GM18498 (cell line): Measurements from ENCODE around the gene EMCN.
"Not testable (repeated sequence)": the region's sequence is repeated elsewhere in the genome, so short reads cannot be mapped to it uniquely, and the experiment has no call there.

ENCODE experiments used
- ATAC-seq: cut with Tn5 transposase; IDR thresholded peaks from one replicate; pipeline ENCODE4 v1.9.1; 2021; ENCODE audit warnings: mild to moderate bottlenecking, moderate library complexity; ENCODE audit not compliant: unreplicated experiment

EMCN gene

DNA sequence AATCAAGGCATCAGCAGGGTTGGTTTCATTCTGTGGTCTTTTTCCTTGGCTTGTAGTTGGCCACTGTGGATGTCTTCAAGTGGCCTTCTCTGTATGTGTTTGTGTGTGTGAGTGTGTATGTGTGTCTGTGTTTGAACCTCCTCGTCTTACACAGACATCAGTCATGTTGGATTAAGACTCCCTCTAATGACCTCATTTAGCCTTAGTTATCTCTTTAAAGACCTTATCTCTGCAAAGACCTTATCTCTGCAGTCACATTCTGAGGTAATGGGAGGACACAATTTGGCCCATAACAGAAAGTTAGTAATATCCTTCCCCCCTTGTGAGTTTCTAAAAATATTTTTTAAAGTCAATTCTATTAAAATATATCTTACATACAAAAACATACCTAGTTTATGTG is 126.7 kb downstream of the EMCN start:
- no peak for ATAC-seq

DNA sequence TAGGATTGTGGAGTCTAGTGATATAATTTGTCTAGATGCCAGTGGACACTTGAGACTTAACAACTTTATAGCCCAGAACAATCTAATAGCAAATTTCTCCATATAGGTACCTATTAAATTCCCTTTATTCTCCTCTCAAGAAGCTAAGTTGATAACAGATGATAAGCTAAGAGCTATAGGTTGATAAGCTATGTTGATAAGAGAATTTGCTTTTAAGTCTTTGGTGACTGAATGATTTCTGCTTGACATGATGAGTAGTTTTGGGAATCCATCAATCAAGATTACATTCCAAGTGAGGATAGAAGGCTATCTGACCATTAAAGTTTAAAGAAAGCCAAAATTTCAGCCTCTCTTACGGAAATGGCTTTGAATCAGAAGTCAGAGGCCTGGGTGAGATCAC is 131.6 kb downstream of the EMCN start:
- ATAC-seq, result no peak

DNA sequence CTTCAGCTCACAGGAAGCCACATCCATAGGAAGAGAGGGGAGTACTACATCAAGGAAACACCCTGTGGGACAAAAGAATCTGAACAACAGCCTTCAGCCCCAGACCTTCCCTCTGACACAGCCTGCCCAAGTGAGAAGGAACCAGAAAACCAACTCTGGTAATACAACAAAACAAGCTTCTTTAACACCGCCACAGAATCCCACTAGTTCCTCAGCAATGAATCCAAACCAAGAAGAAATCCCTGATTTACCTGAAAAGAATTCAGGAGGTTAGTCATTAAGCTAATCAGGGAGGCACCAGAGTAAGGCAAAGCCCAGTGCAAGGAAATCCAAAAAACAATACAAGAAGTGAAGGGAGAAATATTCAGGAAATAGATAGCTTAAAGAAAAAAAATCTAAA is 137.4 kb downstream of the EMCN start:
- not testable (repeated sequence) for ATAC-seq

DNA sequence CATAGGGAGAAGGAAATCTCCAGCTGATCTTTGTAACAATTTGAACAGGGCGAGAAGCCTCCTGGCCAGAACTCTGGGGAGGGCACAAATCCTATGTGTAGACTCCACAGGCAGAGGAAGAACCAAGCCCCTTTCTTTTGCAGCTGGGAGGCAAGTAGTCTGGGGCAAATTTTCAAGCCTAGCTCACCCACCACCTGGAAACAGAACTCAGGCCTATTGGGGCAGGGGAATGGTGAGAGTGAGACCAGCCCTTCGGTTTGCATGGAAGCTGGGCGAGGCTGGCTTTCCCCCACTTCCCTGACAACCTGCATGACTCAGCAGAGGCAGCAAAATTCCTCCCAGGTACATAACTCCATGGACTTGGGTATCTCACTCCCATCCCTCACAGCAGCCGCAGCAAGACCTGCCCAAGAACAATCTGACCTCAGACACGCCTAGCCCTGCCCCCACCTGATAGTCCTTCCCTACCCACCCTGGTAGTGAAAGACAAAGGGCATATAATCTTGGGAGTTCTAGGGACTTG is 138.2 kb downstream of the EMCN start:
- no peak for ATAC-seq

DNA sequence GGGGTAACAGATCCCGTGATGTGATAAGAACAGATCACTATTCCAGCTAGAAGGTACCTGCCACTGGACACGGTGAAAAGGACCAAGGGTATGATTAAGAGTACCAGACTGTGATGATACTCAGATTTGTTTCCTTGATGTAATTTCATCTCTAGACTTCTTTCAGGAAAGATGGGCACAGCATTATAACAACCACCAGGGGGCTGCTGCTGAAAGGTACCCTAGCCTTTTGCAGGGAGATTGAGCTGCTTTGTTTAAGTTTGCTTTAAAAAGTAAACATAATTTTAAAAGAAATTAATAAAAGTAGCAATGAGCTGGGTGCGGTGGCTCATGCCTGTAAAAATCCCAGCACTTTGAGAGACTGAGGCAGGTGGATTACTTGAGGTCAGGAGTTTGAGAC is 145.4 kb downstream of the EMCN start:
- no peak for ATAC-seq

DNA sequence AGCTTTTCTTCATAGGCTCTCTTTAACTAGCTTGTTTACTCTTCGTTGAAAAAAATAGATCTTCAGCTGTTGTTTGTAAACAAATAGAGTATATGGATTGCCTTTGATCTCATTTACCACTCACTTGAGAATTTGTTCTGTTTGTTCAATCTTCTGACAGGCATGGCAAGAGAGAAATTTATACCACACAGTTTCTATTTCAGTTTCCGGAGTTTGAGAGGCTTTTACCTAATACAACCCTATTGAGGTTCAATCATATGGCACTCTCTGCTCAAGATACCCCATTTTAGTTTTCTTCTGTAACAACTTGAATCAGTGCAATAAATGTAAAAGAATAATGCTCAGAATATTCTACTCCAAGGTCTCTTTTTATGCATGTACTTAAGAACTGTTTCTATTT is 148.0 kb downstream of the EMCN start:
- ATAC-seq, result no peak

DNA sequence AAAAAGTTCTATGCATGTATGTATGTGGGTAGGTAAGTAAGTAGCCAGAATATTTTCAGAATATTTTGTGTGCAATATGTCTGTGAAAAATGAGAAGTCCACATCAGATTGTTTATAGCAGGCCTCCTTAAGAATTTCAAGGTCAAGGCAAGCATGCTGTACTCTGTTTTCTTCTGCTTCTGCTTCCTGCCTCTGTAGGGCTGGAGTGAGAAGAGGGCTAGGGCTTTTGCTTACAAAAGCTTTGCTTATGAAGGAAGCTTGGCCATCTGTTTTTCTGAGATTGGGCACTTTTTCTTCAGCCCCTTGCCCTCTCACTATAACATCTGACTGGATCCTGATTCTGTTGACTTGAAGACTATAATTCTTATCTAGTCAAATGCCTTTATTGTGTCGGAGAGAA is 150.4 kb downstream of the EMCN start:
- no peak for ATAC-seq

DNA sequence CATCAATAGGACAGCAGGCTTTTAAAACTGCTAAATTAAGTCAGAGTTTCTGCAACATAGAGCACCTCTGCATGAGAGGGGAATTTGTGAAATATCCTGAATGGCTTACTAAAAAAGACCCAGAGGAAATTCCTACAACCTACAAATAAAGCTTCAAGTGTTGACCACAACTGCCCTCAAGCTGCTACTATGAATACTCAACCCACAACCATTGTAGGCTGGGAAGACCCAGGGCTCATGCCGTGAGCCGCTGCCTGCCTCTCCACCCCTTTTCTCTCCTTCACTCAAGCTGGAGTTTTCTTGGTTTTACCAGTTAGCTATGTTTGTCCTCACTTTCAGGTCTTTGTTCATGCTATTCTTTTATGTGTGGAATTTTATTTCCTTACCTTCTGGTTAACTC is 151.6 kb downstream of the EMCN start:
- ATAC-seq, result no peak

DNA sequence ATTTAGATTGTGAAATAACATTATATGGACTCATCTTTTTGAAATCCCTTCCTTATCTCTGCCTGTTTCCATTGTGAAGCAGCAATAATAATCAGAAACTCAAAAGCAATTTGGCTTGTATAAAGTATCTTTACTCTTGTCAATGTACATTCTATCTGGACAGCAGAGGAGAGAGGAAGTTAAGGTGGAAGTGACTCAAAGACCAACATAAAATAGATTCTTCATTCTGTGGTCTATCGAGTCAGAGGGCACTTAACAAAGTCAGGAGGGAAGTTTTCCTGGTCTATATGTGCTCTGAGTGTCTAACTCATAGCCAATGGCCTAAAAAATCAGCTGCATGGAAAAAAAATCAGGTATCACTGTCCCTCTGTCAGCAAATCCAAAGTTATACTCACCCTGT is 155.5 kb downstream of the EMCN start:
- no peak for ATAC-seq

DNA sequence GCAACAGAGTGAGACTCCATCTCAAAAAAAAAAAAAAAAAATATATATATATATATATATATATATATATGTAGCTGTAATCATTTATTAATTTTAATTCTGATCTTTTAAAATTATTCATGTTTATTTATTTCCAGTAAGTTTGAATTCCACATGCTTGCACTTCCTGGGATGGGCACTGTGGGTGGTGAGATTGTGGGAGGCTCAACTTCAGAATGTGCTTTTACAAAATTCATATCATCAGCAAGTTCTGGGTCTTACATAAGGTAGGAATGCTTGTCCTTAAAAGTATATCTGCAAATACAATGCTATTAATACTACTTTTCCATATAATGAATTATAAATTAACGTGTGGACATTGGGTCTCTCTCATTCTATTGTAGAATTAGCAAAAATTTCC is 156.5 kb downstream of the EMCN start:
- no peak for ATAC-seq

DNA sequence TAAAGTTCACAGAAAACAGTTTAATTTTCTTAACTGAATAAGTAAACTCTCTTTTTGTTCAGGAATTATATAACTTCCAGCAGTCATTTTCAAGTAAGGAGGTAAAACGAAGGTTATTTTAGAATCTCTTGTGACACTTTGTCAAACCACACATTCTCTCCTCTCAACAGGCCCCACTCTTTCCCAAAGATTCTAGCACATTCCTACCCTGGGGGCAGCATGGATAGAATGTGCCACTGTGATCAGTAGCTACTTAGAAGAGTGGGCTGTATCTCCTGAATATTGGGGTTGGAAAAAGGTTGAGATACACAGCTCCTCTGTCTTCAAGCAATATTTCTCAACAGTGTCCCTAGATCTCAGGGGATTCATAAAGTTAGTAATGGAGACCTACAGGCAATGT is 157.6 kb downstream of the EMCN start:
- ATAC-seq, result no peak

DNA sequence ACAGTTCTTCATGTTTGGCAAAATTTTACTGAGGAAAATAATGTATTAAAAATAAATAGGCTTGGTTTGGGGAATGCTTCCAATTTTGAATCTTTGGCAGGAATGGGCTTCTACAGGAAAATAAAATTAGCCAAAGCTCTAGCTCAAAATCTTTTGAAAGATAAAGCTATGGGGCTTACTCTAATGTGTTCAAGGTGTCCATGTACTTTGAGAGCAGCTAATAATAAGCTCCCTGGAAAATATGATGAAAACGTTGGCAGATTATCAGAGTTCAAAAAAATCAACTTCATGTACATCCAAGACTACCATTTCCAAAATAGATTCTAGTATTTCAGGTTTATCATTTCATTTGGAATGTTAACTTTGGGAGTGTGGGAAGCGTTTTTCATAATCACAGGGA is 158.4 kb downstream of the EMCN start:
- no peak for ATAC-seq

DNA sequence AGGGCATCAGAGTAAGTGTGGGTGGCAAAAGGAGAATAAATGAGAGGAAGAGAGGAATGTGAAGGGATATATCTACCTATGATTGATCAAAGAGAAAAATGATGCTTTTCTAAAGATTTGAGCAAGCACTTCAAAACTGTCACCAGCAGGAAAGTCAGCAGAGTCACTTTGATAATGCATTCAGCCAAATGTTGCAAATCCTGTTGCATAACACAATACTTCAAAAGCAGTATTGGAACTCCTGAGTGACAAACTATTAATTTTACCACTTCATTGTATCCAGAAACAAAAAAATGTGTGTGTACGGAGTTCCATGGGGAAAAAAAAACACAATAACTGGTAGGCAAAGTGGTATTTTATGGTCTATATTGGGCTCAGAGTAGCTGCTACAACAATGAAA is 160.3 kb downstream of the EMCN start:
- ATAC-seq, result no peak

DNA sequence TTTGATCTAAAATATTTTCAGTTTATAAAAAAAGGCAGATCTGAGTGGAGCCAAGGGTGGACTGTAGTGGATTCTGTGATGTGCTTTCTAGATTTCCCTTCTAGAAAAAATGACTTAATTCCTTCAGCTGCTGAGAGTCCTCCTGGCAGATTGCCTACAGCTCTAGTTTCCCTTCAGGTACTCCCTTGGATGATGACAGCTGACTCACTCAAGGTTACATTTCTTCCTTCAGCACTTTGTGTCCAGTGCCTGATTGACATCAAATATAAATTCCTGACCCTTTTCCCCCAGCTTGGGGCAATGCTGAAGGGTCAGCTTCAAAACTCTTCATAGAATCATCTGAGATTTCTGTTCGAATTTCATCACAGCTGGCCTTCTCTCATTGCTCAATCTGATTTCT is 161.7 kb downstream of the EMCN start:
- ATAC-seq, result no peak

DNA sequence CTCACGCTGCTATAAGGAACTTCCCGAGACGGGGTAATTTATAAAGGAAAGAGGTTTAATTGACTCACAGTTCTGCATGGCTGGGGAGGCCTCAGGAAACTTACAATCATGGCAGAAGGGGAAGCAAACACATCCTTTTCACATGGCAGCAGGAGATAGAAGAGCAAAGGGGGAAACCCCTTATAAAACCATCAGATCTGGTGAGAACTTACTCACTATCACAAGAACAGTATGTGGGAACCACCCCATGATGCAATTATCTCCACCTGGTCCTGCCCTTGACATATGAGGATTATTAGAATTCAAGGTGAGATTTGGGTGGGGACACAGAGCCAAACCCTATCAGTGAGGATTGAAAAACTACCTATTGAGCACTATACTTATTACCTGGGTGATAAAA is 165.5 kb downstream of the EMCN start:
- not testable (repeated sequence) for ATAC-seq

DNA sequence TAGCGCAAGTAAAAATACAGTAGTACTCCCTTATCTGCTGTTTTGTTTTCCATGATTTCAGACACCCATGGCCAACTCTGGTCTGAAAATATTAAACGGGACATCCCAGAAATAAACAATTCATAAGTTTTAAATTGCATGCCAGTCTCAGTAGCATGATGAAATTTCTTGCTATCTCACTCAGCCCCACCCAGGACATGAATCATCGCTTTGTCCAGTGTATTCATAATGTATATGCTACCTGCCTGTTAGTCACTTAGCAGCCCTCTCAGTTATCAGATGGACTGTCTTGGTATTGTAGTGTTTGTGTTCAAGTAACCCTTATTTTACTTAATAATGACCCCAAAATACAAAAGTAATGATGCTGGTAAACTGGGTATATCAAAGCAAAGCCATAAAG is 169.3 kb downstream of the EMCN start:
- ATAC-seq, result no peak

DNA sequence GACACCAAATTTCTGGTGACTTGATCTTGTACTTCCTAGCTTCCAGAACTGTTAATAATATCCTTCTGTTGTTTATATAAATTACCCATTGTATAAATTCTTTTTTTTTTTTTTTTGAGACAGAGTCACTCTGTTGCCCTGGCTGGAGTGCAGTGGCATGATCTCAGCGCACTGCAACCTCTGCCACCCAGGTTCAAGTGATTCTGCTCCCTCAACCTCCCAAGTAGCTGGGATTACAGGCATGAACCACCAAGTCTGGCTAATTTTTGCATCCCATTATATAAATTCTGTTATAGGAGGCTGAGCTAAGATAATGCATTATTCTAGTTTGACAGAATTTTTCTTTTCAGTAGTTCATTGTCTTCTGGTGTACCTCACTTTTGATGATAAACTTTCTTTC is 170.6 kb downstream of the EMCN start:
- ATAC-seq, result no peak

DNA sequence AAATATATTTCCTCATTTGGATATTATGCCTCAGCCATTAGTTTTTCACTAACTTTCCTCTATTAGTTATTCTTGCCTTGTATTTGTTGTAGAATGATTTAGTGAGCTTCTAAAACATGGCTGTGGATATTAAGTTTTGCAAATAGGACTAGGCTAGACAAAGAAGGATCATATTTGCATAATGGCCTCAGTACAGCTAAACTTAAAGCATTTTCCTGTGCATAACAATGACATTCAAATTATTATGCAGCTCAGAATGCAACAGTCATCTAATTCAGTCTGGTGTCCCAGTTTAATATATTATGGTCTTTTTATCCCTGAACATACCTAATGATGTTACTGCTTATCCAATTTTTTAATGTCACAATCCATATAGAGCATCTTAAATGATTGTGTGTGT is 172.2 kb downstream of the EMCN start:
- ATAC-seq, result no peak
